ENCODE results near the gene C19orf38. TPM values are rescaled to one million over a fixed set of nuclear protein-coding genes. Genes with fewer than 3 reads are reported as not detected.

Gene C19orf38
- total and polyA plus RNA-seq, 2 experiments from 2014 or later: 0.45 TPM; not detected in 1

DNA sequence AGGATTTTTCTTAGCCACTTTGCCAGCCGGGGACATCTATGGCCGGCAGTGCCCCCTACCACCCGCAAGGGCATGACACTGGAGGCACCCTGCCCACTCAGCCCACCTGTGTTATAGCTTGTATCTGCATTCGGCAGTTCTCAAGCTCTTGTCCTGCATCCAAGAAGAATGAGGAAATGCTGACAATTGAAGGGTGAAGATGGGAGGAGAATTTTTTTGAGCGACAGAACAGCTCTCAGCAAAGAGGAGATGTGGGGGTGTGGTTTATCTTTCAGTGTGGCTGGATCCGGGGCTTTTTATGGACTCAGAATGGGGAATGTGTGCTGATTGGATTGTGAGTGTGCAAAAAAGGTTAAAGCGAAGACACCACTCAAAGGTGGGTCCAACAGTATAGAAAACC is 5.4 kb upstream of the C19orf38 start (continued):
- TF ChIP-seq, protein P1, sequence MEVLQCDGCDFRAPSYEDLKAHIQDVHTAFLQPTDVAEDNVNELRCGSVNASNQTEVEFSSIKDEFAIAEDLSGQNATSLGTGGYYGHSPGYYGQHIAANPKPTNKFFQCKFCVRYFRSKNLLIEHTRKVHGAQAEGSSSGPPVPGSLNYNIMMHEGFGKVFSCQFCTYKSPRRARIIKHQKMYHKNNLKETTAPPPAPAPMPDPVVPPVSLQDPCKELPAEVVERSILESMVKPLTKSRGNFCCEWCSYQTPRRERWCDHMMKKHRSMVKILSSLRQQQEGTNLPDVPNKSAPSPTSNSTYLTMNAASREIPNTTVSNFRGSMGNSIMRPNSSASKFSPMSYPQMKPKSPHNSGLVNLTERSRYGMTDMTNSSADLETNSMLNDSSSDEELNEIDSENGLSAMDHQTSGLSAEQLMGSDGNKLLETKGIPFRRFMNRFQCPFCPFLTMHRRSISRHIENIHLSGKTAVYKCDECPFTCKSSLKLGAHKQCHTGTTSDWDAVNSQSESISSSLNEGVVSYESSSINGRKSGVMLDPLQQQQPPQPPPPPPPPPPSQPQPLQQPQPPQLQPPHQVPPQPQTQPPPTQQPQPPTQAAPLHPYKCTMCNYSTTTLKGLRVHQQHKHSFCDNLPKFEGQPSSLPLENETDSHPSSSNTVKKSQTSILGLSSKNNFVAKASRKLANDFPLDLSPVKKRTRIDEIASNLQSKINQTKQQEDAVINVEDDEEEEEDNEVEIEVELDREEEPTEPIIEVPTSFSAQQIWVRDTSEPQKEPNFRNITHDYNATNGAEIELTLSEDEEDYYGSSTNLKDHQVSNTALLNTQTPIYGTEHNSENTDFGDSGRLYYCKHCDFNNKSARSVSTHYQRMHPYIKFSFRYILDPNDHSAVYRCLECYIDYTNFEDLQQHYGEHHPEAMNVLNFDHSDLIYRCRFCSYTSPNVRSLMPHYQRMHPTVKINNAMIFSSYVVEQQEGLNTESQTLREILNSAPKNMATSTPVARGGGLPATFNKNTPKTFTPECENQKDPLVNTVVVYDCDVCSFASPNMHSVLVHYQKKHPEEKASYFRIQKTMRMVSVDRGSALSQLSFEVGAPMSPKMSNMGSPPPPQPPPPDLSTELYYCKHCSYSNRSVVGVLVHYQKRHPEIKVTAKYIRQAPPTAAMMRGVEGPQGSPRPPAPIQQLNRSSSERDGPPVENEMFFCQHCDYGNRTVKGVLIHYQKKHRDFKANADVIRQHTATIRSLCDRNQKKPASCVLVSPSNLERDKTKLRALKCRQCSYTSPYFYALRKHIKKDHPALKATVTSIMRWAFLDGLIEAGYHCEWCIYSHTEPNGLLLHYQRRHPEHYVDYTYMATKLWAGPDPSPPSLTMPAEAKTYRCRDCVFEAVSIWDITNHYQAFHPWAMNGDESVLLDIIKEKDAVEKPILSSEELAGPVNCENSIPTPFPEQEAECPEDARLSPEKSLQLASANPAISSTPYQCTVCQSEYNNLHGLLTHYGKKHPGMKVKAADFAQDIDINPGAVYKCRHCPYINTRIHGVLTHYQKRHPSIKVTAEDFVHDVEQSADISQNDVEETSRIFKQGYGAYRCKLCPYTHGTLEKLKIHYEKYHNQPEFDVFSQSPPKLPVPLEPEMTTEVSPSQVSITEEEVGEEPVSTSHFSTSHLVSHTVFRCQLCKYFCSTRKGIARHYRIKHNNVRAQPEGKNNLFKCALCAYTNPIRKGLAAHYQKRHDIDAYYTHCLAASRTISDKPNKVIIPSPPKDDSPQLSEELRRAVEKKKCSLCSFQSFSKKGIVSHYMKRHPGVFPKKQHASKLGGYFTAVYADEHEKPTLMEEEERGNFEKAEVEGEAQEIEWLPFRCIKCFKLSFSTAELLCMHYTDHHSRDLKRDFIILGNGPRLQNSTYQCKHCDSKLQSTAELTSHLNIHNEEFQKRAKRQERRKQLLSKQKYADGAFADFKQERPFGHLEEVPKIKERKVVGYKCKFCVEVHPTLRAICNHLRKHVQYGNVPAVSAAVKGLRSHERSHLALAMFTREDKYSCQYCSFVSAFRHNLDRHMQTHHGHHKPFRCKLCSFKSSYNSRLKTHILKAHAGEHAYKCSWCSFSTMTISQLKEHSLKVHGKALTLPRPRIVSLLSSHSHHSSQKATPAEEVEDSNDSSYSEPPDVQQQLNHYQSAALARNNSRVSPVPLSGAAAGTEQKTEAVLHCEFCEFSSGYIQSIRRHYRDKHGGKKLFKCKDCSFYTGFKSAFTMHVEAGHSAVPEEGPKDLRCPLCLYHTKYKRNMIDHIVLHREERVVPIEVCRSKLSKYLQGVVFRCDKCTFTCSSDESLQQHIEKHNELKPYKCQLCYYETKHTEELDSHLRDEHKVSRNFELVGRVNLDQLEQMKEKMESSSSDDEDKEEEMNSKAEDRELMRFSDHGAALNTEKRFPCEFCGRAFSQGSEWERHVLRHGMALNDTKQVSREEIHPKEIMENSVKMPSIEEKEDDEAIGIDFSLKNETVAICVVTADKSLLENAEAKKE (CRISPR knock-in tag; IDR thresholded peaks at IDR 0.05): no peak
- TF ChIP-seq, protein P2, sequence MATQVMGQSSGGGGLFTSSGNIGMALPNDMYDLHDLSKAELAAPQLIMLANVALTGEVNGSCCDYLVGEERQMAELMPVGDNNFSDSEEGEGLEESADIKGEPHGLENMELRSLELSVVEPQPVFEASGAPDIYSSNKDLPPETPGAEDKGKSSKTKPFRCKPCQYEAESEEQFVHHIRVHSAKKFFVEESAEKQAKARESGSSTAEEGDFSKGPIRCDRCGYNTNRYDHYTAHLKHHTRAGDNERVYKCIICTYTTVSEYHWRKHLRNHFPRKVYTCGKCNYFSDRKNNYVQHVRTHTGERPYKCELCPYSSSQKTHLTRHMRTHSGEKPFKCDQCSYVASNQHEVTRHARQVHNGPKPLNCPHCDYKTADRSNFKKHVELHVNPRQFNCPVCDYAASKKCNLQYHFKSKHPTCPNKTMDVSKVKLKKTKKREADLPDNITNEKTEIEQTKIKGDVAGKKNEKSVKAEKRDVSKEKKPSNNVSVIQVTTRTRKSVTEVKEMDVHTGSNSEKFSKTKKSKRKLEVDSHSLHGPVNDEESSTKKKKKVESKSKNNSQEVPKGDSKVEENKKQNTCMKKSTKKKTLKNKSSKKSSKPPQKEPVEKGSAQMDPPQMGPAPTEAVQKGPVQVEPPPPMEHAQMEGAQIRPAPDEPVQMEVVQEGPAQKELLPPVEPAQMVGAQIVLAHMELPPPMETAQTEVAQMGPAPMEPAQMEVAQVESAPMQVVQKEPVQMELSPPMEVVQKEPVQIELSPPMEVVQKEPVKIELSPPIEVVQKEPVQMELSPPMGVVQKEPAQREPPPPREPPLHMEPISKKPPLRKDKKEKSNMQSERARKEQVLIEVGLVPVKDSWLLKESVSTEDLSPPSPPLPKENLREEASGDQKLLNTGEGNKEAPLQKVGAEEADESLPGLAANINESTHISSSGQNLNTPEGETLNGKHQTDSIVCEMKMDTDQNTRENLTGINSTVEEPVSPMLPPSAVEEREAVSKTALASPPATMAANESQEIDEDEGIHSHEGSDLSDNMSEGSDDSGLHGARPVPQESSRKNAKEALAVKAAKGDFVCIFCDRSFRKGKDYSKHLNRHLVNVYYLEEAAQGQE (IDR thresholded peaks at IDR 0.05; ENCODE audit: unreplicated experiment): no peak
- no peak for TF ChIP-seq ZNF114 (CRISPR knock-in tag; IDR thresholded peaks at IDR 0.05)
- no peak for TF ChIP-seq JUNB (IDR thresholded peaks at IDR 0.05; ENCODE audit: unreplicated experiment)

DNA sequence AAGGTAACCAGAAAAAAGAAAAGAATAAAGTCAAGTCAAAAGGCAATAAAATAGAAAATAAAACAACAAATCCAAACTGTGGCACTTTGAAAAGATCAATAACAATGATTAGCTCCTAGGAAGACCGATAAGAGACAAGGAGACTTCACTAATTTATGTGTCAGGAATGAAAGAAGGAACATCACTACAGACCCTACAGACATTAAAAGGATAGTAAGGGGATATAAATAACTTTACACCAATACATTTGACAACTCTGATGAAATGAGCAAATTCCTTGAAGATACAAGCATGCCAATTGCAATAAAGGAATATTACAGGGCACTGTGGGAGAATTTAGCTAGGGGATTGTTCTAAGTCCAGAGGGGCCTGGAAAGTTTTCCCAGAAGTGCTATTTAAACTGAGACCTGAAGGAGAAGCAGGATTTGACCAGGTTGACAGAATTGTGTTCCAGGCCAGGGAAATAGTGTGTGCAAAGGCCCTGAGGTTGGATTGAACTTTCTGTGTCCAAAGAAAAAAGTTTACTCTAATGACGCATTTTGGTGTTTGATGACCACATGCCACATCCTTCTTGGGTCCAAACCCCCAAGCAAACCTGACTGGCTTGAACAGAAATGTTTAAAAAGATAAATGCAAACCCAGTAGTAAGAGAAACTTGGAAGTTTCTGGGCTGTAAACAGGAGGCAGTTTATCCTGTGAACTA is 1.6 kb upstream of the C19orf38 start:
- Histone ChIP-seq H3K4me3 (no peak overlapping the region), H3K9me2 (ENCODE audit: insufficient read depth) (no peaks in the 10 kb centered on the region; the same call in 1 of the 2 replicates), H3K27ac (ENCODE audit: low read depth) (no peak overlapping the region), H4K20me1 (replicated peaks; ENCODE audit: insufficient read depth) (no peaks in the 10 kb centered on the region), H3F3A (replicated peaks; ENCODE audit: low read depth) (no peaks in the 10 kb centered on the region), H3K4me1 (ENCODE audit: insufficient read depth) (no peaks in the 10 kb centered on the region), H2AFZ (no peak overlapping the region), H3K36me3 (ENCODE audit: insufficient read depth) (no peaks in the 10 kb centered on the region), H3K27me3 (ENCODE audit: insufficient read depth) (no peaks in the 10 kb centered on the region), H3K79me2 (replicated peaks; ENCODE audit: insufficient read depth) (no peaks in the 10 kb centered on the region), H3K4me2 (no peak overlapping the region)
- ATAC-seq: no peak
- Mint-ChIP-seq H3K4me1 (no peaks in the 10 kb centered on the region), H3K27ac (no peak overlapping the region), H3K4me3 (no peak overlapping the region; the same call in 2 of the 3 replicates), H3K36me3 (ENCODE audit: low read depth) (no peaks in the 10 kb centered on the region), H3K27me3 (ENCODE audit: insufficient read depth, low read depth, poor library complexity) (peaks cover 10% of the 10 kb centered on the region), H3K9me3 (peaks cover 23% of the 10 kb centered on the region)
- no peak for DNase-seq (ENCODE audit: low spot score)
- TF ChIP-seq NANOG (IDR thresholded peaks at IDR 0.05; ENCODE audit: borderline replicate concordance) (no peak), ZNF331 (CRISPR knock-in tag; IDR thresholded peaks at IDR 0.05; ENCODE audit: low read depth) (no peak), ZNF114 (CRISPR knock-in tag; IDR thresholded peaks at IDR 0.05) (no peak), POLR2AphosphoS5 (IDR thresholded peaks at IDR 0.05; ENCODE audit: low read depth) (no peak), STAT1 (IDR thresholded peaks at IDR 0.05; ENCODE audit: unreplicated experiment) (no peak)
